ENCODE data around the gene MX1. TPM values are rescaled to one million over a fixed set of nuclear protein-coding genes. Genes with fewer than 3 reads are reported as not detected.

Gene MX1
- total and polyA plus RNA-seq, 4 donors = 15.1 to 21.3 (median 18.0) TPM

DNA sequence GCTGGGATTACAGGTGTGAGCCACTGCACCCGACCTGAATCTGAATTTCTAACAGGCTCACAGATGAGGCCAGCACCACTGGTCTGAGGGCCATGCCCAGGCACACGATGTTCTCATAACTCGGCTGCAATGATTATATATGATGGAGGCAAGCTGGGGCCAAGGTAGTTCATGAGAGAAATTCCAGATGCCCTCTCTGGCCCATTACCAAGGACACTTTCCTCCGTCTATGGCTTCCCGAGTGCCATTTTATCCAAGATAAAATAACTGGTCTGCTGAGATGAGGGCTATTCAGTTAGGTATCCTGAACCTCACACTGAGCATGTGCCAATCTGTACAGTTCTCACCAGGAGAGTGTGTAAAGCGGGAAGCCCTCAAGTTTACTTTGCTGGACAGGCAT, 65.4 kb downstream of the MX1 start (continued):
- no peak for TF ChIP-seq NR2F2 (IDR thresholded peaks at IDR 0.05)
- TF ChIP-seq REST (IDR thresholded peaks at IDR 0.05) = no peak
- TF ChIP-seq SP1 (IDR thresholded peaks at IDR 0.05) = no peak
- TF ChIP-seq JUND (IDR thresholded peaks at IDR 0.05) = no peak

DNA sequence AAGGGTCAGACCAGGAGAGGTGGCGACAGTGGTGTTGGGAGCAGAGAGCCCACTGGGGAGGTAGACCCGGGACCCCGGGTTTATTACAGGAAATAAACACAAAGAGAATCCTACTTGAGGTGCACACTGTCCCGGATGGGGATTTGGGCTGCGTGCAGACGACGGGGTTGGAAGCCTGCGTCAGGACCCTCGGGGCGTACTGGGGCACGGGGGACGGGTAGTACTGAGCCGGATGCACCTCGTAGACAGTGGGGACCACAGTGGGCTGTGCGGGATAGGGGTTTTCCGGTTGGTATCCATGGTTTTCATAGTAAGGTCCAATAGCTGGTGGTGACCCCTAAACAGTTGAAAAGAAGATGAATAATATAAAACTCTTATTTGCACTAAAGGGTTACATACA, 68.2 kb downstream of the MX1 start:
- Histone ChIP-seq H3K4me1 (ENCODE audit: control insufficient read depth in 4 of 4, insufficient read depth in 4 of 4, low read length in 3 of 4) (peaks cover 0 to 14% (median 7%) of the 10 kb centered on the region in 4 donors), H3K4me3 (ENCODE audit: low read depth in 1 of 3, low read length in 3 of 3) (no peak overlapping the region), H3K27ac (ENCODE audit: low read depth in 1 of 2, low read length in 2 of 2) (no peak overlapping the region), H3K27me3 (ENCODE audit: control insufficient read depth in 4 of 4, insufficient read depth in 4 of 4, low read length in 3 of 4) (no peaks in the 10 kb centered on the region), H3K9me3 (ENCODE audit: control insufficient read depth in 4 of 4, low read length in 3 of 4) (no peaks in the 10 kb centered on the region), H3K36me3 (ENCODE audit: control insufficient read depth in 4 of 4, insufficient read depth in 3 of 4, low read depth in 1 of 4, low read length in 3 of 4) (peaks cover 4 to 15% (median 10%) of the 10 kb centered on the region in 4 donors), H3K9ac (ENCODE audit: low read depth in 1 of 2, low read length in 2 of 2) (no peak overlapping the region)
- no peak for DNase-seq (ENCODE audit: low spot score)
- no peak for TF ChIP-seq TAF1 (conservative IDR thresholded peaks at IDR 0.05)
- no peak for TF ChIP-seq SP1 (IDR thresholded peaks at IDR 0.05)
- no peak for TF ChIP-seq CTCF (IDR thresholded peaks at IDR 0.05; ENCODE audit: low read depth, low read length, missing input control)
- TF ChIP-seq FOXA2 (IDR thresholded peaks at IDR 0.05) = no peak
- 96% methylated on average over 16 of the region's 16 CpGs for WGBS

- Histone ChIP-seq H3K9ac (ENCODE audit: low read depth in 1 of 2, low read length in 2 of 2) (no peak overlapping the region), H3K27me3 (ENCODE audit: control insufficient read depth in 4 of 4, insufficient read depth in 4 of 4, low read length in 3 of 4) (no peaks in the 10 kb centered on the region), H3K36me3 (ENCODE audit: control insufficient read depth in 4 of 4, insufficient read depth in 3 of 4, low read depth in 1 of 4, low read length in 3 of 4) (peaks cover 4 to 9% (median 5%) of the 10 kb centered on the region in 4 donors), H3K4me1 (ENCODE audit: control insufficient read depth in 4 of 4, insufficient read depth in 4 of 4, low read length in 3 of 4) (peaks cover 7 to 34% (median 22%) of the 10 kb centered on the region in 4 donors), H3K4me3 (ENCODE audit: low read depth in 1 of 3, low read length in 3 of 3) (no peak overlapping the region), H3K27ac (ENCODE audit: low read depth in 1 of 2, low read length in 2 of 2) (no peak overlapping the region), H3K9me3 (ENCODE audit: control insufficient read depth in 4 of 4, low read length in 3 of 4) (no peaks in the 10 kb centered on the region)
- WGBS = 73% methylated on average over 6 of the region's 6 CpGs
- no peak for DNase-seq (ENCODE audit: low spot score)
- TF ChIP-seq SP1 (IDR thresholded peaks at IDR 0.05) = no peak
Measured at GRCh38 chr21:41497008-41497407, 71.0 kb downstream of the MX1 start.

DNA sequence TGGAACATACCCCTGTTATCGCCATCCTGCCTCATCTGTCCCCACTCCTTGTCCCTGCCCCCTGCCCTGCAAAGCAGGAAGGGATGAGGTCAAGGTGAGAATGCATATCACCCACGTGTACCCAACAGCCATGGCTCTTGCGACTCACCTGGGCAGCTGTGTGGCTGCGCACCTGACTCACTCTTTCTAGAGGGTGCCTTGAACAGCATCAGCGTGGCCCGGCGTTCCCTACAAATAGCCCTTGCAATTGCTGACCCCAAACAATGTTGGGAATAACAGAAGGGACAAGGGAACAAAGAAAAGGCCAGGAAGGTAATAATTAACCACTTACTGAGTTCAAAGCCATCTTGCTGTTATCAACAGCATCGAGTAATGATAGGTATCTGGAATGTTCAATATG, 71.7 kb downstream of the MX1 start:
- no peak for DNase-seq (ENCODE audit: low spot score)
- Histone ChIP-seq H3K27ac (ENCODE audit: low read depth in 1 of 2, low read length in 2 of 2) (no peak overlapping the region), H3K4me1 (ENCODE audit: control insufficient read depth in 4 of 4, insufficient read depth in 4 of 4, low read length in 3 of 4) (peaks cover 7 to 37% (median 22%) of the 10 kb centered on the region in 4 donors), H3K9me3 (ENCODE audit: control insufficient read depth in 4 of 4, low read length in 3 of 4) (no peaks in the 10 kb centered on the region), H3K9ac (ENCODE audit: low read depth in 1 of 2, low read length in 2 of 2) (no peak overlapping the region), H3K36me3 (ENCODE audit: control insufficient read depth in 4 of 4, insufficient read depth in 3 of 4, low read depth in 1 of 4, low read length in 3 of 4) (peaks cover 4 to 7% (median 5%) of the 10 kb centered on the region in 4 donors), H3K27me3 (ENCODE audit: control insufficient read depth in 4 of 4, insufficient read depth in 4 of 4, low read length in 3 of 4) (no peaks in the 10 kb centered on the region), H3K4me3 (ENCODE audit: low read depth in 1 of 3, low read length in 3 of 3) (no peak overlapping the region)
- no peak for TF ChIP-seq JUND (IDR thresholded peaks at IDR 0.05)
- TF ChIP-seq HNF4A (conservative IDR thresholded peaks at IDR 0.05) = peak in 1 of 2 donors; percentile 5
- TF ChIP-seq RXRA (IDR thresholded peaks at IDR 0.05) = peak in 1 of 2 donors; percentile 10
- 64% methylated on average over 8 of the region's 8 CpGs for WGBS
